Muscle of leg (tissue), 11 donors: ENCODE data around the gene PLA2G4B. TPM values are rescaled to one million over a fixed set of nuclear protein-coding genes. Genes with fewer than 3 reads are reported as not detected.

ENCODE experiments used
- DNase-seq: peaks from one replicate; pipeline ENCODE4 v3.0.0; 2013
- H3K27ac ChIP-seq: one replicate; pipeline ENCODE4 v1.5.1; 2013; ENCODE audit warnings: mild to moderate bottlenecking, low read length, control low read depth
- H3K27me3 ChIP-seq: one replicate; pipeline ENCODE4 v1.6.1; 2013; ENCODE audit warnings: low read length; ENCODE audit not compliant: control insufficient read depth, insufficient read depth
- H3K36me3 ChIP-seq: one replicate; pipeline ENCODE4 v1.6.1; 2013; ENCODE audit warnings: low read length; ENCODE audit not compliant: control insufficient read depth, insufficient read depth
- H3K4me1 ChIP-seq: one replicate; pipeline ENCODE4 v1.6.1; 2013; ENCODE audit warnings: low read length; ENCODE audit not compliant: control insufficient read depth, insufficient read depth
- H3K4me3 ChIP-seq: one replicate; pipeline ENCODE4 v1.5.1; 2013; ENCODE audit warnings: low read length, control low read depth
- H3K9me3 ChIP-seq: replicated peaks from 2 replicates; pipeline ENCODE4 v1.6.1; 2013; ENCODE audit warnings: low read depth, low read length; ENCODE audit not compliant: control insufficient read depth
- WGBS: methylation state at CpG from one replicate; pipeline ENCODE4 v1.1.5; 2013; ENCODE audit warnings: missing lambda C conversion rate; ENCODE audit not compliant: insufficient coverage; 5-methylcytosine and 5-hydroxymethylcytosine counted together
- polyA plus RNA-seq, 8 donors: library from polyadenylated mRNA; unstranded; fragments of 120-200 nt; gene quantifications; one replicate each; pipeline versions ENCODE4 v1.2.1 to v1.2.3, GENCODE V29; 2013; ENCODE audit warnings: inconsistent platforms in 1 of 8, low replicate concordance in 1 of 8; ENCODE audit not compliant: insufficient read length in 8 of 8, insufficient read depth in 1 of 8
- total RNA-seq: library from RNA; stranded (reverse); fragments of 120-200 nt; gene quantifications from one replicate; pipeline ENCODE4 v1.2.4, GENCODE V29; 2013

The PLA2G4B gene
- total and polyA plus RNA-seq, 9 donors: 3.4 to 11.7 (median 7.2) TPM

- no peak for DNase-seq
- H3K9me3 ChIP-seq: no peaks in the 10 kb centered on the region
- no peak overlapping the region for H3K4me3 ChIP-seq
- H3K27me3 ChIP-seq: peaks cover 3% of the 10 kb centered on the region
- WGBS: 58% methylated on average over 2 of the region's 6 CpGs
- H3K27ac ChIP-seq: no peak overlapping the region
- peaks cover 53% of the 10 kb centered on the region for H3K36me3 ChIP-seq
- H3K4me1 ChIP-seq: peaks cover 13% of the 10 kb centered on the region
Measured at GRCh38 chr15:41849204-41849603, 10.6 kb downstream of the PLA2G4B start.

DNA sequence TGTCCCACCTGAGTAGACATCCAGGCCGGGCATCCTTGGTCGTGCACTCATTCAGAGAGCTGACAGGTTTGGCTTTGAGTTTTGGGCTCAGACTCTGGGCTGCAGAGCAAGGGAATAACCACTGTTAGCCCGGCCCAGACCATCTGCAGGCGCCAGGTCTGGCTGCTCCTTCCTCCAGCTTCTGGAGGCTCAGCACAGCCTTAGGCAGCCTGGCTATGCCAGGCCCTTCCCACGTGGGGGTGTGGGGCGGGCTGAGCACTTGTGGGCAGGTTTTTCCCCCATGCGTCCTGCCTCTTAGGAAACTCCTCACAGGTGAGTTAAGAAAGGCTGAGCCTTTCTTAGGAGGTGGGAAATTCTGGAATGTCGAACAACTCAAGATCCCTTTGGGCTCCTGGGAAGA is 11.2 kb downstream of the PLA2G4B start:
- Histone ChIP-seq H3K27ac (no peak overlapping the region), H3K9me3 (no peaks in the 10 kb centered on the region), H3K36me3 (peaks cover 46% of the 10 kb centered on the region), H3K27me3 (peaks cover 3% of the 10 kb centered on the region), H3K4me1 (peaks cover 19% of the 10 kb centered on the region), H3K4me3 (no peak overlapping the region)
- 66% methylated on average over 5 of the region's 8 CpGs for WGBS
- no peak for DNase-seq

DNA sequence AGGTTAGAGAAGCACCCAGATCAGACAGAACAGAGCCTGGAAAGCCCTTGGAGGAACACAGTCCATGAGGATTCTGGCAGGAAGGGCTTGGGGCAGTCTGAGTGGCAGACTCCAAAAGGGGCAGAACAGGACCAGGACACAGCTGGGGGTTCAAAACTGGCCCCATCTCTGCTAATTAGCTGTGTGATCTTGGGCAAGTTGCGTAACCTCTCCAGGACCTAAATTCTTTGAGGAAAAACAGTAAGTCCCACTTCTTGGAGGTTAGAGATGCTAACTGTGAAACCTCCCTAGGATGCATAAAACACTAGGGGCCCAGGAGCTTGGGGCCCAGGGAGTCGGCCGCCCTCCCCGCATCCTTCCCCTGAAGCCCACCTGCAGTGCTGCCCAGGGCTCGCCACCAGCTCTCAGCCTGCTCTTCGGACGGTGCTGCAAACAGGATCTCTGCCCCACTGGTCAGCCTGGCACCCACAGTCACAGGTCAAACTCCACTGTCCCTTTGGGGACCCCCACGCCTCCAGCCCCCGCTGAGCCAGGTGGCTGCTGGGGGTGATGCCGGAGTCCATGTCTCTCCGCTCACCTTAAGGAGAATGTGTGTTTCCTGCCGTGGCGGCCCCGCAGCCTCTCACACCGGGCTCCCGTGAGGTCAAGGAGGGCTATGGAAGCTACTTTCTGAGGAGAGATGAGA is 12.0 kb downstream of the PLA2G4B start:
- DNase-seq: no peak
- peaks cover 3% of the 10 kb centered on the region for H3K27me3 ChIP-seq
- WGBS: 77% methylated on average over 10 of the region's 16 CpGs
- no peak overlapping the region for H3K27ac ChIP-seq
- H3K4me1 ChIP-seq: peaks cover 27% of the 10 kb centered on the region
- H3K9me3 ChIP-seq: no peaks in the 10 kb centered on the region
- H3K4me3 ChIP-seq: no peak overlapping the region
- H3K36me3 ChIP-seq: peaks cover 39% of the 10 kb centered on the region

DNA sequence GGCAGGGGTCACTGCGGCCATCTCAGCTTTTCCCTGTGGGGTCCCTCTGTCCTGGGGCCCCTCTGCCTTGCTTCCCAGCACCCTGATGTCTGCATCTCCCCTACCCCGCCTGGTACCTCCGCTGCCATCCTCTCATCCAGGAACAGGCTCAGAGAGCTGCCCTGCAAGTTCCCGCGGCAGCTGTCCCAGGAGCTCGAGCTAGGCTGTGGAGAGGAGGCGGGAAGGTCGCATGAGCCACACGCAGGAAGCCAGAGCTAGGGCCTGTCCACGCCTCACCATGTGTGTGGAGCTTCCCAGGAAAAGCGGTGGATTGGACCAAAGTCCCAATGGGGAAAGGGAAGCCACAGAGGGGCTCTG is 12.5 kb downstream of the PLA2G4B start:
- Histone ChIP-seq H3K9me3 (no peaks in the 10 kb centered on the region), H3K4me1 (peaks cover 28% of the 10 kb centered on the region), H3K4me3 (no peak overlapping the region), H3K36me3 (peaks cover 33% of the 10 kb centered on the region), H3K27ac (no peak overlapping the region), H3K27me3 (peaks cover 3% of the 10 kb centered on the region)
- DNase-seq: no peak
- WGBS: 22% methylated on average over 6 of the region's 11 CpGs

DNA sequence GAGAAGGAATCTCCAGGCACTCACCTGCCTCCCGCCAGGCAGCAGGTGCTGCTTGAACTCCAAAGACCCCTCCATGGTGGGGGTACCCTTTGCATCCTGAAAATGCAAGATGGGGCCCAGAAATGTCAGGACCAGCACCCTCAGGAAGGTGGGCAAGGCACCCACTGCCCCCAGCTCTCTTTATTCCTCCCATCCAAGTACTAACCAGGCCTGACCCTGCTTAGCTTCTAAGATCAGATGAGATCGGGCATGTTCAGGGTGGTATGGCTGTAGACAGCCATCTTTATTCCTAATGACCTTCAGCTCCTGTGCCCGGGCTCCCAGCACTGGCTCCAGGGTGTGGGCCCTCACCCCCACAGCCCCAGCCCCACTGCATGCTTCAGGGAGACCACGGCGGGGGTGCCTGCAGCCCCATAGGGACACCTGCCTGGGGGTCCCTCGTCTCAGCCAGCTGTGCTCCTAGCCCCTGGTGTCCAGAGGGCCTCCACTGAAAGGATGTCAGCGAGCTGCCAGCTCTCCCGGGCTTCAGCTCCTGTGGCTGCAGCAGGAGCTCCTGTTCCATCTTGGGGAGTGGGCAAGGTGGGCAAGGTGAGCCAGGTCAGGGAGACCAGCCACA is 13.2 kb downstream of the PLA2G4B start:
- Histone ChIP-seq H3K4me3 (no peak overlapping the region), H3K36me3 (peaks cover 30% of the 10 kb centered on the region), H3K4me1 (peaks cover 28% of the 10 kb centered on the region), H3K27ac (no peak overlapping the region), H3K27me3 (peaks cover 6% of the 10 kb centered on the region), H3K9me3 (no peaks in the 10 kb centered on the region)
- no peak for DNase-seq
- WGBS: 72% methylated on average over 6 of the region's 8 CpGs

DNA sequence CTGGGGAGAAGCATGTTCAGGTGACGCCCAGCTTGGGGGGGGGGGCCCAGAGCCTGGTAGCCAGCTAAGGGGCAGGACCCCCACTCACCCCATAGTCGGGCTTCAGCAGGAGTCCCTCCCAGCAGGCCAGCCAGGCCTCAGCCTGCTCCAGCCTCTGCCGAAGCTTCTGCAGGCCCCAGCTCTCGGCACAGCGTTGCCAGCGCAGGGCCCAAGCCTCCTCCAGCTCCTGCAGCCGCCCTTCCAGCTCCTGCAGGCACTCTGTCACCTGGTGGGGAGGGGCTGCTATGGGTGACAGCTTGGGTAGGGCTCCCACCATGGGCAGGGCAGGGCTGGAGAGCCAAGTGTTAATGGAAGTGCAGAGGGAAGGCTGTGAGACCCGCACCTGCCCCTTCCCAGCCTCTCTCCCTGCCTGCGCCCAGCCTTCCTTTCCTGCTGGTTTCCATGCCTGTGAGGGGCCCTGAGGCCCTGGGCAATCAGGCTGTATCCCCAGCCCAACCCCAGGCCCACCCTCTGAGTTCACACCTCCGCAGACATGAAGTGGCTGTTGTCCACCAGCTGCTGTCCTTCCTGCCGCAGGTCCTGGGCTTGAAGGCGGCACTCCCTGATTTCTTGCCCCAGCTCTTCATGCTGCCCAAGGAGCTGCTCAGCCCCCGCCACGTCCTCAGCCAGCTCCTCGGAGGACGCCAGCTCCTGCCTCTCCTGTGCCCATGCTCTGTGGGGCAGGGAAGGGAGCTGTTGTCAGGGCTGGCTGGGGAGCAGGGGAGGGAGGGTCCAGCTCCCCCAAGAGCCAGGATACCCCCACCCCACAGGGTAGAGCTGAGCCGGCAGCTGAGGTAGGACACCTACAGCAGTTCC is 14.3 kb downstream of the PLA2G4B start:
- peaks cover 20% of the 10 kb centered on the region for H3K36me3 ChIP-seq
- peaks cover 28% of the 10 kb centered on the region for H3K4me1 ChIP-seq
- 66% methylated on average over 13 of the region's 17 CpGs for WGBS
- peaks cover 6% of the 10 kb centered on the region for H3K27me3 ChIP-seq
- DNase-seq: no peak
- H3K27ac ChIP-seq: no peak overlapping the region
- H3K4me3 ChIP-seq: no peak overlapping the region
- no peaks in the 10 kb centered on the region for H3K9me3 ChIP-seq

GRCh38 chr15:41853831-41854230 is 15.2 kb downstream of the PLA2G4B start:
- H3K9me3 ChIP-seq: no peaks in the 10 kb centered on the region
- peaks cover 6% of the 10 kb centered on the region for H3K27me3 ChIP-seq
- peaks cover 28% of the 10 kb centered on the region for H3K4me1 ChIP-seq
- WGBS: 60% methylated on average over 1 of the region's 10 CpGs
- DNase-seq: peak; percentile 44
- peaks cover 11% of the 10 kb centered on the region for H3K36me3 ChIP-seq
- H3K4me3 ChIP-seq: no peak overlapping the region
- no peak overlapping the region for H3K27ac ChIP-seq

DNA sequence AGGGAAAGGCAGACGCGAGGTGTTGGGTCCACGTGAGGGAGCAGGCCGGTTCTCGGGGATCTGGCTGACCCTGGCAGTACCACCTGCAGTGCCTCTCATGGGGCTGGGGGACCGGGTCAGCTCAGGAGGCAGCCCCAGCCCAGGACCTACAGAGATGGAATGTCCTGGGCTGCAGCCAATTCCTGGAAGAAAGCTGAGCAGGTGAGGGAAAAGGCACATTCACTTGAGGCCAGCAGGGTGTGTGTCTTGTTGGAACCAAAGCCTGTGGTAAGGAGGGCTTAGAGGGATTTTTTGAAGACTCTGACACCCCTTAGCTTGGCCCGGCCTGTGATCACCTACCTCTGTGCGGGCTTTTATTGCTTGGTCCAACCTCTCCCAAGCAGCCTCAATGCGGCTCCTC is 15.8 kb downstream of the PLA2G4B start:
- Histone ChIP-seq H3K27me3 (peaks cover 6% of the 10 kb centered on the region), H3K36me3 (peaks cover 5% of the 10 kb centered on the region), H3K27ac (no peak overlapping the region), H3K9me3 (no peaks in the 10 kb centered on the region), H3K4me1 (peaks cover 29% of the 10 kb centered on the region), H3K4me3 (no peak overlapping the region)
- WGBS: 64% methylated on average over 9 of the region's 9 CpGs
- no peak for DNase-seq

GRCh38 chr15:41855261-41855961 is 16.8 kb downstream of the PLA2G4B start:
- peaks cover 5% of the 10 kb centered on the region for H3K36me3 ChIP-seq
- H3K27ac ChIP-seq: no peak overlapping the region
- H3K9me3 ChIP-seq: no peaks in the 10 kb centered on the region
- peaks cover 6% of the 10 kb centered on the region for H3K27me3 ChIP-seq
- H3K4me3 ChIP-seq: no peak overlapping the region
- peaks cover 35% of the 10 kb centered on the region for H3K4me1 ChIP-seq
- peak; percentile 63 for DNase-seq
- 17% methylated on average over 27 of the region's 30 CpGs for WGBS

- Histone ChIP-seq H3K9me3 (no peaks in the 10 kb centered on the region), H3K27me3 (peaks cover 6% of the 10 kb centered on the region)
- WGBS: 84% methylated on average over 15 of the region's 17 CpGs
Measured at GRCh38 chr15:41856262-41856661, 17.6 kb downstream of the PLA2G4B start.

More at GRCh38 chr15:41856262-41856661, 17.6 kb downstream of the PLA2G4B start:
- Histone ChIP-seq H3K36me3 (peaks cover 5% of the 10 kb centered on the region), H3K27ac (no peak overlapping the region), H3K4me1 (peaks cover 35% of the 10 kb centered on the region), H3K4me3 (no peak overlapping the region)
- DNase-seq: no peak
